ENCODE data around the gene NOL11.

DNA sequence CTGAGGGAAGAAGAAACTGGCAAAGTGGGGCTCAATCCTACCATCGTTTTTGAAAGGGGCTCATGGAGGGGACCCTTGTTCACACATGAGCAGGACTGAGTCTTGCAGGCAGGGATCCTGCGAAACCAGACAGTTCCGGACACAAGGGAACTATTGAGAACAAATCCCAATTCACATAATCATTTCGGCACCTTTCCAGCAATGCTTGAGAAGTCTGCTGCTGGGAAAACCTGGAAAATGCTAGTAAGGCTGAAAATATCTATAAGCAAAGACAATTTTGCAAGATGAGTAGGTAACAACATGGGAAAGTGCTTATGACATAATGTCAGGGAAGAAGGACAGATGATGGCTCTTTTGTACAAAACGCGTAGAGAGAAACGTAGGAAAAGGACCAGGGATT is 55.5 kb downstream of the NOL11 start:
- TF ChIP-seq CTCF (IDR thresholded peaks at IDR 0.05; ENCODE audit: low read depth, low read length, poor library complexity, severe bottlenecking) (no peak), EZH2phosphoT487 (IDR thresholded peaks at IDR 0.05; ENCODE audit: borderline replicate concordance, low read length) (no peak)

Data from DOHH2 (cell line).